Keratinocyte (primary cell): Measurements from ENCODE around the gene ZNF497. TPM values are rescaled to one million over a fixed set of nuclear protein-coding genes. Genes with fewer than 3 reads are reported as not detected.

Experiments
- DNase-seq: peaks from one replicate; pipeline ENCODE4 v3.0.0-alpha.2; 2011; ENCODE audit warnings: low read depth, missing footprints, low spot score
- FAIRE-seq: peaks from 2 replicates; lab custom pipeline; 2011; peaks lifted over from hg19 to GRCh38; lab: Jason Lieb, UNC
- H2AFZ ChIP-seq: 2 replicates; pipeline ENCODE4 v1.6.0; 2012; ENCODE audit warnings: low read length, control low read depth, inconsistent platforms; ENCODE audit not compliant: control insufficient read depth
- H3K27ac ChIP-seq: 2 replicates; pipeline ENCODE4 v1.5.1; 2011; ENCODE audit warnings: low read length; ENCODE audit not compliant: control insufficient read depth, insufficient read depth
- H3K27me3 ChIP-seq: 3 replicates; pipeline ENCODE4 v1.6.0; 2011; ENCODE audit warnings: low read length; ENCODE audit not compliant: control insufficient read depth, insufficient read depth; ENCODE audit errors: extremely low read depth
- H3K36me3 ChIP-seq, 2 experiments: 2 replicates in 1 of 2; 3 replicates in 1 of 2; pipeline ENCODE4 v1.5.1; 2011; ENCODE audit warnings: low read length in 2 of 2, mild to moderate bottlenecking in 1 of 2; ENCODE audit not compliant: control insufficient read depth in 2 of 2, insufficient read depth in 2 of 2; ENCODE audit errors: extremely low read depth in 1 of 2
- H3K4me1 ChIP-seq: 3 replicates; pipeline ENCODE4 v1.5.1; 2011; ENCODE audit warnings: low read length; ENCODE audit not compliant: control insufficient read depth, insufficient read depth; ENCODE audit errors: extremely low read depth
- H3K4me2 ChIP-seq: 3 replicates; pipeline ENCODE4 v1.6.0; 2011; ENCODE audit warnings: low read depth, low read length; ENCODE audit not compliant: control insufficient read depth, insufficient read depth; ENCODE audit errors: extremely low read depth
- H3K4me3 ChIP-seq, 3 experiments: fragments of 200-600 bp in 1 of 3; sonication (generic) in 1 of 3; 2 replicates in 2 of 3; 3 replicates in 1 of 3; pipeline ENCODE4 v1.5.1; 2011 to 2016; ENCODE audit warnings: low read length in 3 of 3, mild to moderate bottlenecking in 3 of 3, control low read depth in 2 of 3, inconsistent platforms in 1 of 3, low read depth in 1 of 3, mixed read lengths in 1 of 3, mixed run types in 1 of 3, moderate library complexity in 1 of 3; ENCODE audit not compliant: control insufficient read depth in 2 of 3, insufficient read depth in 2 of 3; ENCODE audit errors: extremely low read depth in 1 of 3
- H3K79me2 ChIP-seq: 2 replicates; pipeline ENCODE4 v1.6.0; 2012; ENCODE audit warnings: low read length; ENCODE audit not compliant: control insufficient read depth, insufficient read depth
- H3K9ac ChIP-seq: 3 replicates; pipeline ENCODE4 v1.6.0; 2011; ENCODE audit warnings: low read length; ENCODE audit not compliant: control insufficient read depth, insufficient read depth; ENCODE audit errors: extremely low read depth
- H3K9me1 ChIP-seq: 3 replicates; pipeline ENCODE4 v1.6.0; 2011; ENCODE audit warnings: low read length; ENCODE audit not compliant: control insufficient read depth, insufficient read depth; ENCODE audit errors: extremely low read depth
- H3K9me3 ChIP-seq: 2 replicates; pipeline ENCODE4 v1.5.1; 2012; ENCODE audit warnings: low read depth, low read length; ENCODE audit not compliant: control insufficient read depth
- H4K20me1 ChIP-seq: 3 replicates; pipeline ENCODE4 v1.6.0; 2011; ENCODE audit warnings: low read length; ENCODE audit not compliant: control insufficient read depth, insufficient read depth; ENCODE audit errors: extremely low read depth
- CTCF ChIP-seq, 3 experiments: IDR thresholded peaks in 1 of 3; conservative IDR thresholded peaks in 1 of 3; optimal IDR thresholded peaks in 1 of 3; 2 replicates in 2 of 3; 3 replicates in 1 of 3; pipeline versions ENCODE3 to v1.5.1; 2011; ENCODE audit warnings: low read length in 3 of 3, mild to moderate bottlenecking in 3 of 3, moderate library complexity in 2 of 3, control low read depth in 1 of 3, inconsistent platforms in 1 of 3; ENCODE audit not compliant: insufficient read depth in 2 of 3; ENCODE audit errors: extremely low read depth in 1 of 3
- EZH2 ChIP-seq: IDR thresholded peaks from one replicate; pipeline ENCODE4 v1.6.1; 2012; ENCODE audit warnings: inconsistent platforms, mild to moderate bottlenecking, low read length, moderate library complexity
- dilution Hi-C: fragments of 300-500 bp; cut with MboI; formaldehyde crosslinking; loops from one replicate; pipeline ENCODE4 v1.7.0; 2020; ENCODE audit warnings: low sequenced_read_pairs; ENCODE audit not compliant: extremely low pct_ligation_motif_present
- polyA plus RNA-seq, 5 experiments: library from polyadenylated mRNA; depleted of rRNA in 3 of 5; stranded (reverse) in 3 of 5; stranded (forward) in 1 of 5; unstranded in 1 of 5; fragments of >200 nt; gene quantifications; 1 replicate in 1 of 5; 2 replicates in 3 of 5; 3 replicates in 1 of 5; pipeline versions ENCODE4 v1.2.1 to v1.2.3, GENCODE V29; 2011 to 2012; ENCODE audit warnings: missing spikeins in 2 of 5, low read depth in 1 of 5, low replicate concordance in 1 of 5

ZNF497 gene
- polyA plus RNA-seq, 1 donor (not counting 4 experiments of a cell fraction or from before 2014, with no cell fraction given) = 0.29 TPM

GRCh38 chr19:58367698-58368454 is 5.3 kb upstream of the ZNF497 start:
- Histone ChIP-seq H3K79me2 (no peaks in the 10 kb centered on the region), H3K4me2 (no peak overlapping the region), H3K4me1 (no peaks in the 10 kb centered on the region), H3K36me3 (no peaks in the 10 kb centered on the region), H2AFZ (no peak overlapping the region), H3K9ac (no peak overlapping the region), H3K4me3 (no peak overlapping the region), H3K9me1 (no peaks in the 10 kb centered on the region), H3K27ac (no peak overlapping the region), H3K27me3 (no peaks in the 10 kb centered on the region), H3K9me3 (no peaks in the 10 kb centered on the region), H4K20me1 (no peaks in the 10 kb centered on the region)
- dilution Hi-C loops = no loop called here
- DNase-seq (no peak), FAIRE-seq (no peak)
- TF ChIP-seq EZH2 (no peak), CTCF (optimal IDR thresholded peaks at IDR 0.05 in 1 of 3, IDR thresholded peaks at IDR 0.05 in 1 of 3, conservative IDR thresholded peaks at IDR 0.05 in 1 of 3; ENCODE audit: extremely low read depth in 1 of 3, insufficient read depth in 2 of 3, low read length in 3 of 3) (no peak)

- Histone ChIP-seq H2AFZ (no peak overlapping the region), H3K4me2 (no peak overlapping the region), H3K9me1 (no peaks in the 10 kb centered on the region), H3K9me3 (no peaks in the 10 kb centered on the region), H3K4me1 (peaks cover 2% of the 10 kb centered on the region), H4K20me1 (no peaks in the 10 kb centered on the region), H3K27me3 (no peaks in the 10 kb centered on the region), H3K36me3 (no peaks in the 10 kb centered on the region), H3K9ac (no peak overlapping the region), H3K79me2 (no peaks in the 10 kb centered on the region), H3K4me3 (no peak overlapping the region), H3K27ac (no peak overlapping the region)
- FAIRE-seq = no peak
- no peak for TF ChIP-seq EZH2
- no peak for TF ChIP-seq CTCF (optimal IDR thresholded peaks at IDR 0.05 in 1 of 3, IDR thresholded peaks at IDR 0.05 in 1 of 3, conservative IDR thresholded peaks at IDR 0.05 in 1 of 3; ENCODE audit: extremely low read depth in 1 of 3, insufficient read depth in 2 of 3, low read length in 3 of 3)
- DNase-seq = no peak
- dilution Hi-C loops = no loop called here
Measured at GRCh38 chr19:58366585-58367430, 4.3 kb upstream of the ZNF497 start.
